Measurements from ENCODE around the gene SHOC2.

Gene SHOC2

DNA sequence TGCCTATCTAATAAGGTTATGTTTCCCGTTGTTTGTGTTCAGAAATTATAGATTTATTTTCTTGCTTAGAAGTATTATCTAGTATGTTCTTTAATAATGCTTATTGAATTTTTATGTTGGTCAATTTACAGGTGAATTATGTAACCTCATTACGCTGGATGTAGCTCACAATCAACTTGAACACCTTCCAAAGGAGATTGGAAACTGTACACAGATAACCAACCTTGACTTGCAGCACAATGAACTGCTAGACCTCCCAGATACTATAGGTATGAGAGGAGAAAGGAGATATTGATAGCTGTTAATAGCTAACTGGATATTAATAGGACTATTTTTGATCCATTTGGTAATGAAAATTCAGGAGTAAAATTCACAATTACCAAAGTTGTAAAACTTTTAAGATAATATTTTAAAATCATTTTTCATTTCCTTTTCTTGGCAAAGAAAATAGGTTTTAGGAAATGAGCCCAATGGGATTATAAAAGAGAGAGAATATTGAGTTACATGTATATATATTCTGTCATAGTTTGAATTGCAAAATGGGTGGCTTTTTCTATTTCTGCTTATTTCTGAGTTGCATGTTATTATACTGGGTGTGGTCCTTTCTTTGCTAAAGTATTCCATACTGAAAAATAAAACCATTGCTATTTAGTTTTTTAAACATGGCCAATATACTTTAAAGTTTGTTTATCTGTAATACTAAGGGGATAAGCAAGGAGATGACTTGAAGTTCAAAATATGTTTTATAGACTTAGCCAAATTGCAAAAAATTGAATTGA is 66.3 kb downstream of the SHOC2 start:
- DNase-seq, result no peak

DNA sequence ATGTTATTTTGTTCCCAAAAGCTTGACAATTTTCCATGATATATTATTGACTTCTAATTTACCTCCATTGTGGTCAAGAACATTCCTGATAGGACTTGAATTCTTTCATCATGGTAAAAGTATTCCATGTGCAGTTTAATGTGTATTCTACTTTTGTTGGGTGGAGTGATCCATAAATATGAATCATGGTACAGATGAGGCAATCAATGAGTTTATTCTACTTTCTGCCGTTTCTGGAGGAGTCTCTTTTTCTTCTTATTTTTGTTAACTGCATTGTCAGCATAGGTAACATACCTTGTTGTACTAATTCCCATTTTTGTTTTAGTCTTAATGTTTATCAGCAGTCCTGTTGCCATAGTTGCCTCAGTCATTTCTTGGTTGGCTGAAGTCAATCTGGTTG is 69.6 kb downstream of the SHOC2 start:
- no peak for DNase-seq

DNA sequence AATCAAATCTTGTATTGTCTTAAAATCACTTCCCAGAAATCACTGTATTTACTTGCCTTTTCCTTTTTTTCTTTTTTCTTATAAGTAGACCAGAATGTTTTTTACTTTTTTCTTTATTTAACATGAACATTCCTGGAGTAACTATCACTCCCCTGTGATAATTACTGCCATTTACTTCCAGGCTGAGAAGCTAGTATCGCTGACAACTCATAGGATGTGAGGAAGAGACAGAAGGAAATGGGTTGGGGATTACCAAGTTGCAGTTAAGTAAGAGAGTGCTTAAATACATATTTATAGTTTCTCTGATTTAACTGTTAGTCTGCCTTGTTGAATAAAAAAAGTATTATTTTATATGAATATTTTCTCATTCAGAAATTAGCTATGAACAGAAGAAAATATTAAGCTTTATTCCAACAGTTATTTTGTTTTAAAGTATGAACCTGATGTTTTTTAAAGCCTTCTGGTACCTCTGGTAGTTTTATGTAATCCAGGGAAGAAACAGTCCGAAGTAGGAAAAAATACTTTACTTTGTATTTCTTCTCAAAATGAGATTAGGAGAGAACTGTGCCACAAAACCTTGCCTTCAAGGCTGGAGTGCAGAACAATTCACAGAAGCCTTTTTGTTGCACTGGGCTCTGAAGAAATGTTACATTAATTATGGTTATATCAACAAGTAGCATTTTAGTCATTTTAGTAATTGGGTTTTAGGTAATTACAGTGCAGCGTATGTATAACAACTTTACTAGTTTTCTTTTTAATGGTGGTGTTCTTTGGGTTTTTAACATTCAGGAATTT is 72.8 kb downstream of the SHOC2 start:
- DNase-seq, result no peak

DNA sequence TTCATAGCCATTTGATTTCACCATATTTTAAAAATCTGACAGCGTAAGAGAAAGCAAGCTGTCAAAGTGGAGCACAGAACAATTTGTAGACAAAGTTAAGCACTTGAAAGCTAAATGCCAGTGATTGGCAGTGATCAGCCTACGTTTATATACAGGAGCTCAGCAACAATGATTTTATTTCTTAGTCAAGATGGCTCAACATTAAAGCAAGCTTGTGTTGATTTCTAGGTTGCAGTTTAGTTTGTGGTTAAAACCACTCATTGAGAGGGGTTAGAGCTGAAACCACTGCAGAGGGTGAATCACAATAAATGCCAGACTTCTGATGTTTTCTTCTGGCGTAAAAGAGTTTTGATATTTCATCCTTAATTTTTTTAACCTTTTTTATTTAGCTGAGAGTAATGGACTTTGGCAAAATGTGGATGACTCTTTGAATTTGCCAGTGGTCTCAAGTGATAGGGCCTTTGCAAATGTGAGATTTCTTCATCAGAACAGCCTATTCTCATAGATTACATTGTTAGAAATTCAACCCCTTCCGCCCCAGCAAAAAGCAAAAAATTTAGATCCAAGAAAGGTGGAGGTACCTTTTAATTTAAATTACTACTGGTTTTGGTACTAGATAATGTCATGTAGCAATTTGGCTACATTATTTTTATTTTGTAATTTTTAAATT is 73.8 kb downstream of the SHOC2 start:
- DNase-seq, result no peak

DNA sequence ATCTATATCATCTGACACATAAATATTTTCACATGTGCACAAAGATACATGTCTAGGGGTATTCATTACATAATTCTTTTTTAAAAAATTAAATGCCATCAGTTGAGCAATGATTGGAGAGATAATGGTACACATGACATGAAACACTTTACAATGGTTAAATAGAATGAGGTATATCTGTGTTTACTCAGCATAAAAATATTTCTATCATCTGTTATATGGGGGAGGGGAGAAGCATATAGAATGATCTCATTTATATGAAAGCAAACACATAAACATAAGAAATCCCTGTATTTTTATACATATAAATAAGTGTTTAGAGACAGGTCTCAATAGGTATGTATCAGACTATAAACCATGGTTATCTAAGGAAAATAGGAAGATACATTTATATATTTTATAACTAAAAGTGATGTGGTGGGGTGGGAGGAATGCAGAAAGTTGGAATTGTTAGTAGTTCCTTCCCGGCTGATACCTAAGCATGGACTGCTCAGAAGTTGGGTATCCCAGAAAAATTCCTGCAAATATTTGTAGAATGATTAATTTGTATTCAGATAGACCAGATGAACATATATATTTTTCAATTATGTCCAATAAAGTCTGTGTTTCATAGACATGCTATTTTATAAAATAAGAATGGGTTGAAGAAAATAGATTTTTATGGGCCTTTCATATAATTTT is 75.1 kb downstream of the SHOC2 start:
- DNase-seq, result no peak

DNA sequence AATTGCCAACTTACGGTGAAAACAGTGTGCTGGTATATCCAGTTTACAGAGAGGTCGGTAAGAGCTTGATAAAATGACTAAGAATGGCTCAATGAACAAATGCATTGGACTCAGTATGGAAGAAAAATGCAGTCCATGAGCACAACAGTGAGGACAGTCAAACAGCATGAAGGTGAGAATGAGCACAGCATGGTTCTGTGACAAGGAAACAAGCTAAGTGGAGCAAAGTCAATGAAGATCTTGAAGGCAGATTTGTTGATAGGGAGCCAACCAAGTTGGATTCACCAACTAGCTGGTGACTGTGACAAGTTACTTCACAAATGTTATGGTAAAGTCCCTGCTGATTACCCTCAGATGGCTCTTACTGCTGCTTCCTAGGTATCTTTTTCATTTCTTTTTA is 75.9 kb downstream of the SHOC2 start:
- DNase-seq, result no peak

DNA sequence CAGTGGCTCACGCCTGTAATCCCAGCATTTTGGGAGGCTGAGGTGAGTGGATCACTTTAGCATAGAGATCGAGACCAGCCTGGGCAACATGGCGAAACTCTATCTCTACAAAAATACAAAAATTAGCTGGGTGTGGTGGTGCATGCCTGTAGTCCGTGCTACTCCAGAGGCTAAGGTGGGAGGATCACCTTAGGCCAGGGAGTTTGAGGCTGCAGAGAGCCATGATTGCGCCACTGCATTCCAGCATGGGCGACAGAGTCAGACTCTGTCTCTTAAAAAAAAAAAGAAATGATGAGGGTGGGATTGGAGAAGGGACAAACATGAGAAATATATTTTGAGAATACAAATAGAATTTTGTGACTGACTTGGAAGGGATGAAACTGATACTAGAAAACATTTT is 76.9 kb downstream of the SHOC2 start:
- DNase-seq, result no peak

DNA sequence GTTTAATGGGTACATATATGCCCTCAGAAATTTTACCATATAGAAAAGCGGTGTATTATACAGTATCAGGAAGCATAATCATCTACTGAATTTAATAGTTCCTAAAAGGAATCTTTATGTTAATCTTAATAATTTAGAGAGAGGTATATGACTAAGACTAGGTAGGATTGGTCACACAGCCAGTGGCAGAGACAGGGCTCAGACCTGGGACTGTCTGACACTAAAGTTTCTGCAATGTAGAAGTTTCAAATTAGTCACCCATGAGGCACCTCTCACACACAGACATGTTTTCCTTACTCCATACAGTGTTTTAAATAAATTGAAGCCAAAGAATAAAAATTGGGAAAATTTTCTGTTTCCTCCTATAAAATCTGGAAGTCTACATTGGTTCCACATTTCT is 84.6 kb downstream of the SHOC2 start:
- DNase-seq, result no peak

DNA sequence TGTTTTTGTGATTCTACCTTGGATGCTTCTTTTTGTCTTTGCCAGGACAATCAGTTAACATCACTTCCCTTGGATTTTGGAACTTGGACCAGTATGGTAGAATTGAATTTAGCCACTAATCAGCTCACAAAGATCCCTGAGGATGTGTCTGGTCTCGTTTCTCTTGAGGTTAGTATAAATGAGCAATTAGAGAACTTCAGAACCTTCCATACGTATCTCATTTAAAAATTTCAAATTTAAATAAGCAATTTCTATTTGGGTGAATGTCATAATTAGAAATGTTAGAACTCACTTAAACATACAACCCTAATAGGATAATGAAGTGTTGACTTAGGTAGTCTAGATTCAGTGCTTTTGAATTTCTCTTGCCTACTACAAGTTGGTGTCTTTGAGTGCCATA is 88.1 kb downstream of the SHOC2 start:
- no peak for DNase-seq

DNA sequence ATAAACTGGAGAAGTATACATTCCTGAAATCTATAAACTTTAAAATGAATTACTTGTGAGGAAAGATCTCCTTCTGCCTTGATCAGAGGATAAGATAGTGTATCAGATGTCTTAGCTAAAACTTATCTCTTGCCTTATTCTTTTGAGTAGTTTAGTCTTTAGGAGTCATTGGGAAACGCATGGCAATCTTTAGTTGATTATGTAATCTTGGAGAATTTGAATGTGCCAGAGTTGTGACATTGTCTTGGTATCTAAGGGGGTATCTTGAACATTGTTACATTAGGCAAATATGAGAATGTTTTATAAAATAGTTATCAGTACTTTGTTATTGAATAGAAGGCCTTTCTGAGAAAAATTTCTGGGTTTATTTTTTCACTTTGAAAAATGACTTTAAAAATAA is 95.8 kb downstream of the SHOC2 start:
- DNase-seq, result no peak

DNA sequence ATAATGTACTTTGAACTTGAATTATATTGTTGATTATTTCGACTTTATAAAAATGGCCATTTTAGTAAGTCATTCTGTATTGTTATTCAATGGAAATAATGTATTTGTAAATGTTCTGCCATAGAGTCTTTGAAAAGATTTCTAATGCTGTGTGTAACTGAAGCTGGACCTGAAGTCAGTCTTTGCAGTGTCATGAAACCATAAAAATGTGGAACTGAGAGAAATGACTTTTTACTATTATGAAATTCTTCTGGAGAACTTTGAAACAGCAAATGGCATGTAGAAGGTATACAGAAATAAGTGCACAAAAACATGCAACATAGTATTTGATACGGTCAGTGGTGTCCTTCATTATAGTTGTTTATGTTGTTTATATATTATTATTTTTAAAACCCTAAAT is 97.7 kb downstream of the SHOC2 start:
- no peak for DNase-seq

DNA sequence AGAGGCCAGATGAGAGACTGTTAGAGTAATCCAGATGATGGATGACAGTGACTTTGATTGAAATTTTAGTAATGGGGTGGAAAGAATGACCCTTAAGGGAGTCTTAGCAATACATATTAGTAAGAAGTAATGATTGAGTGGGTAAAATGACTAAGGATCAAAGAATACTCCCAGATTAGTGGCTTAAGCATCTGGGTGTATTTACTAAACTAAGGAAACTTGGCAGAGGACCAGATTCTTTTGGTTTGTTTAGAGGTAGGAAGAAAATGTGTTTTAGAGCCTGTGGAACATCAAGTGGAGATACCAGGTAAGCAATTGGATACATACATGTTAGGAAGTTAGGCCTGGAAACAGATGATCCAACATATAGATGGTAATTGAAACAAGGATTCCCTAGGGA is 98.6 kb downstream of the SHOC2 start:
- no peak for DNase-seq

DNA sequence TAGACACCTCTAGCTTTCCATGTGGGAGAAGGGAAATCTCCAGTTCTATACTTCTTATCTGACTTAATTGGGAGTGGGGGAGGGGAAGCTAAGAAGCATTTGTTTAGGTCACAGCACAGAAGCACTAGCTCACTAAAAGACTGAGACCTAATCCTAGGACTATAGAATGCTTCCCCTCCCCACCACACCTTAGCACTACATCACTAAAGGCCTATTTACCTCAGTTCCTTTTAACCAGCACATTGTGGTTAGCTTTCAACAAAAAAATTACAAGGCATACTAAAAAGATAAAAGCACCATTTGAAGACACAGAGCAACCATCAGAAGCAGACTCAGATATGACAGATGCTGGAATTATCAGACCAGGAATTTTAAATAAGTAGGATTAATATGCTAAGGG is 103.7 kb downstream of the SHOC2 start:
- DNase-seq, result no peak

DNA sequence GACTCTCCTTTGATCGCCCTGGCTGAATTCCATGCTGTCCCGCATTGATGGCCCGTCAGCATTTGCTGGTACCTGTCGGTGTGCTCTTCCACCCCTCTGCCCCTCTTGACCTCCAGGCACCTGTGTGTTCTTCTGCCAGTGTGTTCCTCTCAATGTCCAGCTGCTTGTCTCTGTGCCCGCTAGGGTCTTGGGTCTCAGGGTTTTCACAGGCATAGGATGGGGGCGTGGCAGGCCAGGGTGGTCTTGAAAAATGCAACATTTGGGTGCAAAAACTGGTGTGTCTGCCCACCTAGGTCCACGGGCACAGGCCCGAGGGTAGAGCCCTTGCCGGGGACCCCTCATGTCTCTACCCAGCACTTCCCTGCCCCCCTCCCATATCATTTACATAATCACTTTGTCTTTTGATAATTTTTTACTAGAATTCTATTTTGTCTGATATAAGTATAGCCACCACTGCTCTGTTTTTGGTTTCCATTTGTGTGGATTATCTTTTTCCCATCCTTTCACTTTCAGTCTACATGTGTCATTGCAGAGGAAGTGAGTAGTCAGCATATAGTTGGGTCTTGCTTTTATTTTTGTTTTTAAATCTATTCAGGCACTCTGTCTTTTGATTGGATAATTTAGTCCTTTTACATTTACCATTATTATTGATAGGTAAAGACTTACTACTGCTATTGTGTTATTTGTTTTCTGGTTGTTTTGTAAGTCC is 110.8 kb downstream of the SHOC2 start:
- DNase-seq, result no peak

DNA sequence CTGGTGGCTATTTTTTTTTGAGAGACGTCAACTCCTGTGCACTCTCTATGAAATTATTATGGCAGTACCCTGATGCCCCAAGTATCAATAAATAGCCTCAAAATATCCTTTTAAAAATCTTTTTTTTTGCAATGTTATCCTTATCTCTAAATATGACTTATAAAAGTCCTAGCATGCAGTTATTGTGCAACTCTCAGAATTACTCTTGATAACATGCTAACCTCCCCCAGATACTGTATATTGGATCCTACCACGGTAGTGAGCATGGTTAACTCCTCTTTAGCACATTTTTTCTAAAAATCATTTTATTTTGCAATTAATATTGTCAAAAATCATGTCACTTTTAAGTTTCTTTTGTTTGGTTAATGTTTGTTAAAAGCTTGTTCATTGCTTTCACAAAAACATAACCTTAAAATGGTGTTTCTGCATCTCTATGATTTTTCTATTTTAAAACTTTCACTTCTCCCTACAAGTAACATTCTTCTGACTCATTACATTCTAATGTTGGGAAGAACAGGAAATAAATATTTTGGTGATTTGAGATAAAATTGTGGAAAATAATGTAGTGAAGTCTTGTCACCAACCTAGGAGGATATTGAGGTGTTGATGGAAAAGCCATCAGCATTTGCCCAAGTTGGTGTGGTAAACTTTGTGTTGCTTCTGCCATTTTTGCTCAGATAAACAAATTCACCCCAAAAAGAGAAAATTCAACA is 115.3 kb downstream of the SHOC2 start:
- no peak for DNase-seq

DNA sequence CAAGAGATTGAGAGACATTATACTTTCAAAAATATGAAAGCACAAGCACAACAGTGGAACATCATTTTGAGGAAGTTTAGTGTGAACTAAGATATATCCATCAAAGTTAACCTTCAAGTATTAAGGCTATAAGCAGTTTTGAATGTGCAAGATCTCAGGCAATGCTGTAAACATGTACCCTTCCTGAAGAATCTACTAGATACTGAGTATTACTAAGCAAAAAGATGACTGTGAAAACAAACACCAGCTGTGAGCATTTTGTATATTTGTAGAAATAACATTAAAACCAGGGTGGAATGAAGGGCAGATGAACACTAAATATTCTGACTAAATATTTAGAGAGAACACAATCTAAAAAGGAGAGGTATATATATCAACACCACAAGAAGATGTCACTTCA is 116.1 kb downstream of the SHOC2 start:
- DNase-seq, result no peak

DNA sequence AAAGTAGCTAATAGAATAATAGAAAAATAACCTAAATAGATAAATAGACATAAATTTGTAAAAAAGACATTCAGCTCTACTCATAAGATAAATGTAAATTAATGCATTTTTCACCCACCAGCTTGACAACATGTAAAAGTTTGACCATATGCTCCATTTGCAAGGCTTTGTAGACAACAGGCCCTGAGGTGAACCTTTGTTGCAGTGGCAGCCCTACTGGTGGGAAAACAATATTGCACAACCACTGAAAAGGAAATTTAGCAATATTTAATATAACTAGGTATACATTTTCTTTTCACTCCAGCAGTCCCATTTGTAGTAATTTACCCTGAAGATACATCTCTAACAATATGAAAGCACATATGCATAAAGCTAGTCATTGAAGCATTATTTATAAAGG is 118.5 kb downstream of the SHOC2 start:
- DNase-seq, result no peak

DNA sequence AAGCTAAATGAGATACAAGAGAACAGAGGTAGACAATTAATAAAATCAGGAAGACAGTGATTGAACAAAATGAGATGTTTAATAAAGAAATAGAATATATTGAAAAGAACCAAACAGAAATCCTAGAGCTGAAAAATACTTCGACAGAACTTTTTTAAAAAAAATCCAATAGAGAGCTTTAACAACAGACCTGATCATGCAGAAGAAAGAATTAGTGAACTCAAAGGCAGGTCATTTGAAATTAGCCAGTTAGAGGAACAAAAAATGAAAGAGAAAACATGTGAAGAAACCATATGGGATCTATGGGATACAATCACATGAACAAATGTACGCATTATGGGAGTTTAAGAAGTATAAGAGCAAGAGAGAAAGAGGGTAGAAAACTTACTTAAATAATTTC is 120.1 kb downstream of the SHOC2 start:
- no peak for DNase-seq

DNA sequence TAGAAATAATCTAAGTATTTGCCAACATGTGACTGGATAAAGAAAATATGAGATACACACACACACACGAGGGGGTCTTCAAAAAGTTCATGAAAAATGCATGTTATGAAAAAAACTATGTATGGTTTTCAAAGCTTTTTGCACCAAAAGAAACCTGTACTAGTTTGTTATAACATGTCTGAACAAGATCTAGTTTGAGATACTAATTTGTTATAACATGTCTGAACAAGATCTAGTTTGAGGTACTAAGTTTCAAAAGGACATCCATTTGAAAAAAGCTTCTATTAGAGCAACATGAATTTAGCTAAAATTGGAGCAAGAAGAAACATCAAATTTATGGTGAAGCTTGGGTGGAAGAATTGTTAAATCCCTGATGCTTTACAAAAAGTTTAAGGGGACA is 137.6 kb downstream of the SHOC2 start:
- no peak for DNase-seq
